GM12873 (cell line): ENCODE measurements around the gene USH1C.

Source experiments
- TF ChIP-seq, protein P1 (sequence below): IDR thresholded peaks from 2 replicates; pipeline ENCODE4 v1.5.1; 2012; ENCODE audit warnings: low read depth, mild to moderate bottlenecking, moderate library complexity, low read length, control low read depth; ENCODE audit not compliant: insufficient read depth; ENCODE audit errors: missing control alignments

The USH1C gene

DNA sequence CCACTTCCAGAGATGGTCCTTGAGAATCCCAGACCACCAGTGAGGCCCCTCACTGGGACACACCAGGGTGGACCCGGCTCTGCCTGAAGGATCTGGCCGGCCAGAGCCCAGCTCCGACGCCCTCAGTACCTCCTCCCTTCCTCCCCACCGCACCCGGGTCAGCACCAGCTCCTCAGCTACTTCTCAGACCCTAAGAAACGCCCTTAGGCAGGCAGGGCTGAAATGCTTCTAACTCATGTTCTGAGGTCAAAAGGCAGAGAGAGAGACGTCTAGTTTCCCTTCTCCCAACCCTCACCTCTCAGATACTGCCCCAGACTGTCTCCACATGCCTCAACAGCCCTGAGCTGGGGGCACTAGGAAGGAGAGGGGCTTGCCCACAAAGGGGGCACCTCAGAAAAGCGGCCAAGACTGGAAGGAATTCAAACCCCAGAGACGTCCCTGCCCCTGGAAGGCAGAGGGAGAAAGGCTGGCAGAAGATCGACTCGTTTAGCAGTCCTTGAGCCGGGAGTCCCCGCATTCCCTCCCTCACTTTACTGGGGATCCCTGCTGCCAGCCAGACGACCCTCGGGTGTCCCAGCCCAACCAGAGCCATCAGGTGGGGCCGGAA is 539 bp downstream of the USH1C start:
- TF ChIP-seq, protein P1, sequence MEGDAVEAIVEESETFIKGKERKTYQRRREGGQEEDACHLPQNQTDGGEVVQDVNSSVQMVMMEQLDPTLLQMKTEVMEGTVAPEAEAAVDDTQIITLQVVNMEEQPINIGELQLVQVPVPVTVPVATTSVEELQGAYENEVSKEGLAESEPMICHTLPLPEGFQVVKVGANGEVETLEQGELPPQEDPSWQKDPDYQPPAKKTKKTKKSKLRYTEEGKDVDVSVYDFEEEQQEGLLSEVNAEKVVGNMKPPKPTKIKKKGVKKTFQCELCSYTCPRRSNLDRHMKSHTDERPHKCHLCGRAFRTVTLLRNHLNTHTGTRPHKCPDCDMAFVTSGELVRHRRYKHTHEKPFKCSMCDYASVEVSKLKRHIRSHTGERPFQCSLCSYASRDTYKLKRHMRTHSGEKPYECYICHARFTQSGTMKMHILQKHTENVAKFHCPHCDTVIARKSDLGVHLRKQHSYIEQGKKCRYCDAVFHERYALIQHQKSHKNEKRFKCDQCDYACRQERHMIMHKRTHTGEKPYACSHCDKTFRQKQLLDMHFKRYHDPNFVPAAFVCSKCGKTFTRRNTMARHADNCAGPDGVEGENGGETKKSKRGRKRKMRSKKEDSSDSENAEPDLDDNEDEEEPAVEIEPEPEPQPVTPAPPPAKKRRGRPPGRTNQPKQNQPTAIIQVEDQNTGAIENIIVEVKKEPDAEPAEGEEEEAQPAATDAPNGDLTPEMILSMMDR, result no peak

DNA sequence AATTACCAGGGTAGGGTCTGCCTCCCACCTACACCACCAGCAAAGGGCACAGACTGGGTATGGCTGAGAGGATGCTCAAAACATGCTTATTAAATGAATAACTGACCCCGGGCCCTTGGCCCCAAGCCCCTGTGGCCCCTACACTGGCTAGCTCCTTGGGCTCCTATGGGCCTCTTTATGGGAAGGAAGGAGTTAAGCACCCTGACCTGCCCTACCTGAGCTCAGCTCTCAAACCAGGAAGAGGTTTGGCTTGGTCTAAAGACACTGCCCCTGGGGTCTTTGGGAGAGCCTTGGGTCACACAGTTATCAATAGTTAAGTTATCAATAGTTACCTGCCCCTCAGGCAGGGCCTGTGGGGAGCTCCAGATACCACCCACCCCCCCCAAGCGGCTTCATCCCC is 1.2 kb downstream of the USH1C start:
- TF ChIP-seq, protein P1, result no peak

DNA sequence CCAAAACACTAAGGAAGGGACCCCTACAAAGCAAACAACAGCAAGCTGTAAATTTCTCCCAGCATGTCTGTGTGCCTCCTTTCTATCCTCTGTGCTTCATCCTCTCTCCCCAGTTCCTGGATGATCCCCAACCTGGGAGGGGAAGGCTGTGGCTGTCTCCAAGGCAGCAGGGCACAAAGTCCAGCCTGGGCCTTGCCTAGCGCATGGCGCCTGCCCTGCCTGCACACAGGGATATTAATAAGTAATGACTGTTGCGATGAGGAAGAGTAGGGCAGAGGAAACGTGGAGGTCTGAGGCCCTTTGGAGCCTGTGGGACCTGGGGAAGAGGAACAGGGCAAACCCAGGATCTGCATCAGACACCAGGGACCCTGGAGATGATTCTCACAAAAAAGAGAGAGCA is 2.0 kb downstream of the USH1C start:
- TF ChIP-seq, protein P1, result no peak

DNA sequence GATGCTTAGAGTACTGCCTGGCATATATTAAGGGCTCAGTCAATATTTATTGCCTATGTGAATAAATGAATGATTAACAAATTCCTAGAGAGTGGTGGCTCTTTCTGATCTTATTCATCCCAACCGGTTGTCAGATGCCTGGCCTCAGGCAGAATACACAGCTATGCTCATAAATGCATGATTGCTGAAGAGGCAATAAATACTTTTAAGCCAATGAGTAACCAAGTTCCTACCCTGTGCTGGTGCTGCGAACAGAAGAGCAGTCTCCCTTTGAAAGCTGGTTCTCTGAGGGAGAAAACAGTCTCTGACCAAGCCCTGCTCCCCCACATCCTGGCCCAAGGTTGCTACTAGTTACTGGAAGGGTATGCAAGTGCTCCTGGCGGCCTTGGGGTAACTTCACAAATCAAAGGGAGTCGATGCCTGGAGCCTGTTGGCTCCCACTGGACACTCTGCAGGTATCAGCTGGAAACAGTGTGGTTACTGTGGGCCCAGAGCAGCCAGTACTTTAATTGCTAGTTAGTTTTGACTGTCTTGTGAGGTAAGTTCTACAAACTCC is 2.8 kb downstream of the USH1C start:
- TF ChIP-seq, protein P1, result no peak

DNA sequence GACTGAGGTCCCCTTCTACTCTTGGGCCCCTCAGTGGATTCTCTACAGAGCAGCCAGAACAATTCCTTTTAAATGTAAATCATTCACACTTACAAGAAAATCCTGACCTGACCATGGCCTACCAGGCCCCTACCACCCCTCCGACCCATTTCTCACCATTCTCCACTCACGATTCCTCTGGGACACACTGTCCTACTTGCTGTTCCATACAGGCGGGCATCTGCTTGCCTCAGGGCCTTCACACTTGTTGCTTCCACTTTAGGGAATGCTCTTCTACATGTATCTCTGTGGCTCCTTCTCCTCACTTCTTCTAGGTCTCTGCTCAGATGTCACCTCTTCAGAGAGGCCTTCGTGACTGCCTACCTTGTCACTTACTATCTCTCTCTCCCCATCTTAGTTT is 3.4 kb downstream of the USH1C start:
- TF ChIP-seq, protein P1, result no peak

DNA sequence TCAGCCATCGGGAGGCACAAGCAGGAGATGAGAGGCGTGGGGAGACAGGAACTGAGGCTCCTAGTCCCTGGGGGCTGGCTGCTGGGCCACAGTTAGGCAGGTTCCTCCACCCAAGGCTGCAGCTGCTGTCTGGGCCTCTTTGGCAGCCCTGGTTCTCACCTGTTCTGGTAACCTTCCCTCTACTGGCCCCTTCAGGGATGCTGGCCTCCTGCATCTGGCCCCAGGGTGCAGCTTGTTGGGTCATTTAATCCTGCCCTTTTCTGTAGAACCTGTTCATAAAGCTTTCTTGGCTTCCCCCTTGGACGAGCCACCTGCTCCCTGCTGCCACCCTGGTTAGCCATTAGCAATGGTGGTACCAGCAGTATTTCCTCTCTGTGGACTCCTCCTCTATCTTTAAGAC is 5.5 kb downstream of the USH1C start:
- TF ChIP-seq, protein P1, result no peak

DNA sequence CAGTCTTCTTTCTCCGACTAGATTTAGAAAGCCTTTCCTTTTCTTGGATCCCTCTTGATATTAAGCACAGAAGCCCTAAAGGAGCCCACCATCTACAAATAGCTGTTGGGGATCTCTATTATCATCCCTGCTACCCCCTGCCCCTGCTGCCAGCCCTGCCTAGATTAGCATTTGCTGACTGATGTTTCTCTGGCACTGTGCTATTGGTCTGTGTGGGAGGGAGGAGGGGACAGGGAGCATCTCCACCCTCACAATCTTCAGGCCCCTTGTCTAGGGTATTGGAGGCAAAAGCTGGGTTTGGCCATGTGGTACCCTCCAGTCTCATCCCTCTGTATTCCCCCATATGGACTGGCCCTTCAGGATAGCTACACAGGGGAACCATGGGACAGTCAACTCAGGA is 6.2 kb downstream of the USH1C start:
- TF ChIP-seq, protein P1, result no peak
